ENCODE data around the gene CACNB4.
A peak's percentile ranks its signal among the peaks of the same experiment; 100 is the strongest.

The CACNB4 gene

DNA sequence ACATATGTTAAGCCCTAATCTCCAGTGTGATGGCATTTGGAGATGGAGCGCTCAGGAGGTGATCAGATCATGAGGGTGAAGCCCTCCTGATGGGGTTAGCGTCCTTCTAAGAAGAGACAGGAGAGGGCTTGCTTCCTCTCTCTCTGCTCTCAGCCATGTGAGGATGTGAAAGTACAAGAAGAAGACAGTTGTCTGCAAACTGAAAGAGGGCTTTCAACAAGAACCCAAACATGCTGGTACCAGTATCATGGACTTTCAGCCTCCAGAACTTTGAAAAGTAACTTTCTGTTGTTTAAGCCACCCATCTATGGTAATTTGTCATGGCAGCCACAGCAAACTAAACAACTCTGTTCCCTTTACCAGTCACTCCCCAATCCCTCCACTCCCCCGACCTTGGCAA lies 47.4 kb downstream of the CACNB4 start:
- Histone ChIP-seq H4K20me1 (ENCODE audit: insufficient read depth, low read length, poor library complexity, severe bottlenecking) (no peaks in the 10 kb centered on the region), H2AFZ (ENCODE audit: low read length) (no peak overlapping the region), H3K9me3 (ENCODE audit: insufficient read depth, low read depth, low read length) (no peaks in the 10 kb centered on the region), H3K79me2 (ENCODE audit: insufficient read depth, low read length) (no peaks in the 10 kb centered on the region), H3K4me1 (ENCODE audit: insufficient read depth, low read length, poor library complexity, severe bottlenecking) (peaks cover 32% of the 10 kb centered on the region), H3K36me3 (ENCODE audit: insufficient read depth, low read length) (no peaks in the 10 kb centered on the region), H3K27me3 (ENCODE audit: insufficient read depth, low read length, poor library complexity, severe bottlenecking) (no peaks in the 10 kb centered on the region), H3K4me3 (ENCODE audit: low read length, poor library complexity, severe bottlenecking) (no peak overlapping the region), H3K9ac (ENCODE audit: low read depth, low read length, poor library complexity, severe bottlenecking) (no peak overlapping the region), H3K9me2 (replicated peaks; ENCODE audit: low read depth, low read length) (no peaks in the 10 kb centered on the region), H3K4me2 (ENCODE audit: low read depth, low read length, poor library complexity, severe bottlenecking) (no peak overlapping the region), H3F3A (ENCODE audit: low read depth) (no peaks in the 10 kb centered on the region)
- TF ChIP-seq EZH2phosphoT487 (IDR thresholded peaks at IDR 0.05; ENCODE audit: borderline replicate concordance) (no peak), CTCF (conservative IDR thresholded peaks at IDR 0.05; ENCODE audit: low read length) (no peak)

DNA sequence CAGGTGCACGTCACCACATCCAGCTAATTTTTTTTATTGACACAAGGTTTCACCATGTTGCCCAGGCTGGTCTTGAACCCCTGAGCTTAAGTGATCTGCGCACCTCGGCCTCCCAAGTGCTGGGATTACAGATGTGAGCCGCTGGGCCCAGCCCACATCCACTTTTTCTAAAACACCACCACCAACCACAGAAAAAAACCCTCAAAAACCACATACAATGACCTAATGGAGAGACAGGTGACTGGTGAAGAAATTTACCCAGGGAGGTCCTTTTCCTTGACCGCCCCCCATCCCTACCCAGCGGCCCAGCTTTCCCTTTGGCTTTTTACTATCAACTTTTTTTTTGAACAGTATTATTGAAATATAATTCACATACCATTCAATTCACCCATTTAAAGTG lies 47.9 kb downstream of the CACNB4 start:
- H3K4me2 ChIP-seq (ENCODE audit: low read depth, low read length, poor library complexity, severe bottlenecking): no peak overlapping the region

GRCh38 chr2:152050341-152050740 lies 48.5 kb downstream of the CACNB4 start:
- Histone ChIP-seq H3K4me3 (ENCODE audit: low read length, poor library complexity, severe bottlenecking) (no peak overlapping the region), H3K9me2 (replicated peaks; ENCODE audit: low read depth, low read length) (no peaks in the 10 kb centered on the region), H3F3A (ENCODE audit: low read depth) (no peaks in the 10 kb centered on the region), H3K36me3 (ENCODE audit: insufficient read depth, low read length) (no peaks in the 10 kb centered on the region), H4K20me1 (ENCODE audit: insufficient read depth, low read length, poor library complexity, severe bottlenecking) (no peaks in the 10 kb centered on the region), H3K9ac (ENCODE audit: low read depth, low read length, poor library complexity, severe bottlenecking) (no peak overlapping the region), H3K4me2 (ENCODE audit: low read depth, low read length, poor library complexity, severe bottlenecking) (peak overlapping the region; percentile 47), H2AFZ (ENCODE audit: low read length) (no peak overlapping the region), H3K79me2 (ENCODE audit: insufficient read depth, low read length) (no peaks in the 10 kb centered on the region), H3K27me3 (ENCODE audit: insufficient read depth, low read length, poor library complexity, severe bottlenecking) (no peaks in the 10 kb centered on the region), H3K4me1 (ENCODE audit: insufficient read depth, low read length, poor library complexity, severe bottlenecking) (peaks cover 26% of the 10 kb centered on the region), H3K9me3 (ENCODE audit: insufficient read depth, low read depth, low read length) (no peaks in the 10 kb centered on the region)
- TF ChIP-seq CTCF (conservative IDR thresholded peaks at IDR 0.05; ENCODE audit: low read length): no peak
- no peak for TF ChIP-seq EZH2phosphoT487 (IDR thresholded peaks at IDR 0.05; ENCODE audit: borderline replicate concordance)

More for the DNA sequence above, 47.9 kb downstream of the CACNB4 start:
- H3K9me3 ChIP-seq (ENCODE audit: insufficient read depth, low read depth, low read length): no peaks in the 10 kb centered on the region
- TF ChIP-seq CTCF (conservative IDR thresholded peaks at IDR 0.05; ENCODE audit: low read length) (no peak), EZH2phosphoT487 (IDR thresholded peaks at IDR 0.05; ENCODE audit: borderline replicate concordance) (no peak)
- H3K4me3 ChIP-seq (ENCODE audit: low read length, poor library complexity, severe bottlenecking): no peak overlapping the region
- no peaks in the 10 kb centered on the region for H3K9me2 ChIP-seq (replicated peaks; ENCODE audit: low read depth, low read length)
- no peaks in the 10 kb centered on the region for H3K27me3 ChIP-seq (ENCODE audit: insufficient read depth, low read length, poor library complexity, severe bottlenecking)
- no peaks in the 10 kb centered on the region for H4K20me1 ChIP-seq (ENCODE audit: insufficient read depth, low read length, poor library complexity, severe bottlenecking)
- H3F3A ChIP-seq (ENCODE audit: low read depth): no peaks in the 10 kb centered on the region
- H3K36me3 ChIP-seq (ENCODE audit: insufficient read depth, low read length): no peaks in the 10 kb centered on the region
- H2AFZ ChIP-seq (ENCODE audit: low read length): no peak overlapping the region
- H3K79me2 ChIP-seq (ENCODE audit: insufficient read depth, low read length): no peaks in the 10 kb centered on the region
- H3K4me1 ChIP-seq (ENCODE audit: insufficient read depth, low read length, poor library complexity, severe bottlenecking): peaks cover 31% of the 10 kb centered on the region
- H3K9ac ChIP-seq (ENCODE audit: low read depth, low read length, poor library complexity, severe bottlenecking): no peak overlapping the region

Data from Loucy (cell line).